HFFc6 (cell line): Measurements from ENCODE around the gene LILRB1. TPM values are rescaled to one million over a fixed set of nuclear protein-coding genes. Genes with fewer than 3 reads are reported as not detected.

ENCODE experiments used
- DNase-seq: peaks from one replicate; pipeline ENCODE4 v3.0.0-alpha.2; 2018
- H3K27ac Mint-ChIP-seq: 2 replicates; pipeline ENCODE4 v1.8.0; 2020; ENCODE audit warnings: mild to moderate bottlenecking, mixed read lengths
- H3K27me3 Mint-ChIP-seq: 2 replicates; pipeline ENCODE4 v1.8.0; 2021; ENCODE audit warnings: mild to moderate bottlenecking, moderate library complexity, mixed read lengths; ENCODE audit not compliant: insufficient read depth
- H3K36me3 Mint-ChIP-seq: 2 replicates; pipeline ENCODE4 v1.8.0; 2021; ENCODE audit warnings: low read depth, mixed read lengths
- H3K4me1 Mint-ChIP-seq: 2 replicates; pipeline ENCODE4 v1.8.0; 2020; ENCODE audit warnings: low read depth, mixed read lengths
- H3K4me3 Mint-ChIP-seq: 2 replicates; pipeline ENCODE4 v1.8.0; 2020; ENCODE audit warnings: mild to moderate bottlenecking, moderate library complexity, mixed read lengths
- H3K9me3 Mint-ChIP-seq: 2 replicates; pipeline ENCODE4 v1.8.0; 2020; ENCODE audit warnings: mild to moderate bottlenecking, mixed read lengths
- CTCF ChIP-seq: fragments of 200-600 bp; sonication (generic); IDR thresholded peaks from 2 replicates; pipeline ENCODE4 v1.5.0; 2021; ENCODE audit warnings: antibody characterized with exemption, mild to moderate bottlenecking
- total RNA-seq, 6 experiments: library from RNA; stranded (reverse); fragmentation: NEBNext Ultra II Directional; extraction: Animal tissue kit (Norgen Biotek cat#: 25700); gene quantifications; 2 replicates in 1 of 6; 3 replicates in 5 of 6; pipeline ENCODE4 v1.2.3, GENCODE V29; 2021

Gene LILRB1
- total RNA-seq, 6 experiments from 2014 or later: not detected

- DNase-seq: no peak
- H3K36me3 Mint-ChIP-seq: no peaks in the 10 kb centered on the region
- H3K4me1 Mint-ChIP-seq: no peaks in the 10 kb centered on the region
- no peak overlapping the region for H3K4me3 Mint-ChIP-seq
- H3K27ac Mint-ChIP-seq: no peak overlapping the region
- TF ChIP-seq CTCF: no peak
- peaks cover 23% of the 10 kb centered on the region for H3K9me3 Mint-ChIP-seq
- no peaks in the 10 kb centered on the region; the same call in 1 of the 2 replicates for H3K27me3 Mint-ChIP-seq
Measured at GRCh38 chr19:54644056-54644455, 13.8 kb downstream of the LILRB1 start.

- no peak overlapping the region for H3K4me3 Mint-ChIP-seq
- no peak overlapping the region for H3K27ac Mint-ChIP-seq
- DNase-seq: no peak
- no peaks in the 10 kb centered on the region; the same call in 1 of the 2 replicates for H3K27me3 Mint-ChIP-seq
- no peaks in the 10 kb centered on the region for H3K4me1 Mint-ChIP-seq
- TF ChIP-seq CTCF: no peak
- H3K36me3 Mint-ChIP-seq: no peaks in the 10 kb centered on the region
- H3K9me3 Mint-ChIP-seq: peaks cover 27% of the 10 kb centered on the region
Measured at GRCh38 chr19:54646331-54646841, 16.1 kb downstream of the LILRB1 start.

- no peaks in the 10 kb centered on the region for H3K4me1 Mint-ChIP-seq
- peaks cover 20% of the 10 kb centered on the region for H3K9me3 Mint-ChIP-seq
- H3K36me3 Mint-ChIP-seq: no peaks in the 10 kb centered on the region
- TF ChIP-seq CTCF: no peak
- no peaks in the 10 kb centered on the region; the same call in 1 of the 2 replicates for H3K27me3 Mint-ChIP-seq
- DNase-seq: no peak
- no peak overlapping the region for H3K27ac Mint-ChIP-seq
- H3K4me3 Mint-ChIP-seq: no peak overlapping the region
Measured at GRCh38 chr19:54648129-54648528, 17.8 kb downstream of the LILRB1 start.

GRCh38 chr19:54650108-54650655 lies 19.9 kb downstream of the LILRB1 start:
- DNase-seq: no peak
- Mint-ChIP-seq H3K27me3 (no peaks in the 10 kb centered on the region; the same call in 1 of the 2 replicates), H3K4me3 (no peak overlapping the region), H3K36me3 (no peaks in the 10 kb centered on the region), H3K27ac (no peak overlapping the region), H3K9me3 (peaks cover 18% of the 10 kb centered on the region), H3K4me1 (no peaks in the 10 kb centered on the region)
- TF ChIP-seq CTCF: no peak

GRCh38 chr19:54653181-54653809 lies 23.0 kb downstream of the LILRB1 start:
- H3K27me3 Mint-ChIP-seq: no peaks in the 10 kb centered on the region; the same call in 1 of the 2 replicates
- TF ChIP-seq CTCF: peak; percentile 79
- H3K4me1 Mint-ChIP-seq: no peaks in the 10 kb centered on the region
- no peak overlapping the region for H3K4me3 Mint-ChIP-seq
- peak; percentile 4 for DNase-seq
- H3K27ac Mint-ChIP-seq: no peak overlapping the region
- H3K9me3 Mint-ChIP-seq: peaks cover 13% of the 10 kb centered on the region
- no peaks in the 10 kb centered on the region for H3K36me3 Mint-ChIP-seq
